ENCODE measurements around the gene GET3. TPM values are rescaled to one million over a fixed set of nuclear protein-coding genes. Genes with fewer than 3 reads are reported as not detected.

GET3 gene
- total and polyA plus RNA-seq, 2 of the 13 experiments (the other 11 are each of a cell fraction or from before 2014, with no cell fraction given): 57.7 to 59.4 TPM

DNA sequence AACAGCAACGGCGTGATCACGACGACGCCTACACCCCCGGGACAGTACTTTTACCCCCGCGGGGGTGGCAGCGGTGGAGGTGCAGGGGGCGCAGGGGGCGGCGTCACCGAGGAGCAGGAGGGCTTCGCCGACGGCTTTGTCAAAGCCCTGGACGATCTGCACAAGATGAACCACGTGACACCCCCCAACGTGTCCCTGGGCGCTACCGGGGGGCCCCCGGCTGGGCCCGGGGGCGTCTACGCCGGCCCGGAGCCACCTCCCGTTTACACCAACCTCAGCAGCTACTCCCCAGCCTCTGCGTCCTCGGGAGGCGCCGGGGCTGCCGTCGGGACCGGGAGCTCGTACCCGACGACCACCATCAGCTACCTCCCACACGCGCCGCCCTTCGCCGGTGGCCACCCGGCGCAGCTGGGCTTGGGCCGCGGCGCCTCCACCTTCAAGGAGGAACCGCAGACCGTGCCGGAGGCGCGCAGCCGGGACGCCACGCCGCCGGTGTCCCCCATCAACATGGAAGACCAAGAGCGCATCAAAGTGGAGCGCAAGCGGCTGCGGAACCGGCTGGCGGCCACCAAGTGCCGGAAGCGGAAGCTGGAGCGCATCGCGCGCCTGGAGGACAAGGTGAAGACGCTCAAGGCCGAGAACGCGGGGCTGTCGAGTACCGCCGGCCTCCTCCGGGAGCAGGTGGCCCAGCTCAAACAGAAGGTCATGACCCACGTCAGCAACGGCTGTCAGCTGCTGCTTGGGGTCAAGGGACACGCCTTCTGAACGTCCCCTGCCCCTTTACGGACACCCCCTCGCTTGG lies 55.0 kb downstream of the GET3 start (continued):
- TF ChIP-seq ZNF343 (CRISPR knock-in tag; IDR thresholded peaks at IDR 0.05): no peak
- TF ChIP-seq, protein P1, sequence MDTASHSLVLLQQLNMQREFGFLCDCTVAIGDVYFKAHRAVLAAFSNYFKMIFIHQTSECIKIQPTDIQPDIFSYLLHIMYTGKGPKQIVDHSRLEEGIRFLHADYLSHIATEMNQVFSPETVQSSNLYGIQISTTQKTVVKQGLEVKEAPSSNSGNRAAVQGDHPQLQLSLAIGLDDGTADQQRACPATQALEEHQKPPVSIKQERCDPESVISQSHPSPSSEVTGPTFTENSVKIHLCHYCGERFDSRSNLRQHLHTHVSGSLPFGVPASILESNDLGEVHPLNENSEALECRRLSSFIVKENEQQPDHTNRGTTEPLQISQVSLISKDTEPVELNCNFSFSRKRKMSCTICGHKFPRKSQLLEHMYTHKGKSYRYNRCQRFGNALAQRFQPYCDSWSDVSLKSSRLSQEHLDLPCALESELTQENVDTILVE (CRISPR knock-in tag; IDR thresholded peaks at IDR 0.05): 0 out of 2 replicates have a peak, but pooled peaks have one; percentile 34
- 0 out of 2 replicates have a peak, but pooled peaks have one; percentile 26 for TF ChIP-seq CC2D1A (CRISPR knock-in tag; IDR thresholded peaks at IDR 0.05)
- no peak for TF ChIP-seq ZNF337 (CRISPR knock-in tag; IDR thresholded peaks at IDR 0.05; ENCODE audit: borderline replicate concordance, low read depth)
- TF ChIP-seq, protein P2, sequence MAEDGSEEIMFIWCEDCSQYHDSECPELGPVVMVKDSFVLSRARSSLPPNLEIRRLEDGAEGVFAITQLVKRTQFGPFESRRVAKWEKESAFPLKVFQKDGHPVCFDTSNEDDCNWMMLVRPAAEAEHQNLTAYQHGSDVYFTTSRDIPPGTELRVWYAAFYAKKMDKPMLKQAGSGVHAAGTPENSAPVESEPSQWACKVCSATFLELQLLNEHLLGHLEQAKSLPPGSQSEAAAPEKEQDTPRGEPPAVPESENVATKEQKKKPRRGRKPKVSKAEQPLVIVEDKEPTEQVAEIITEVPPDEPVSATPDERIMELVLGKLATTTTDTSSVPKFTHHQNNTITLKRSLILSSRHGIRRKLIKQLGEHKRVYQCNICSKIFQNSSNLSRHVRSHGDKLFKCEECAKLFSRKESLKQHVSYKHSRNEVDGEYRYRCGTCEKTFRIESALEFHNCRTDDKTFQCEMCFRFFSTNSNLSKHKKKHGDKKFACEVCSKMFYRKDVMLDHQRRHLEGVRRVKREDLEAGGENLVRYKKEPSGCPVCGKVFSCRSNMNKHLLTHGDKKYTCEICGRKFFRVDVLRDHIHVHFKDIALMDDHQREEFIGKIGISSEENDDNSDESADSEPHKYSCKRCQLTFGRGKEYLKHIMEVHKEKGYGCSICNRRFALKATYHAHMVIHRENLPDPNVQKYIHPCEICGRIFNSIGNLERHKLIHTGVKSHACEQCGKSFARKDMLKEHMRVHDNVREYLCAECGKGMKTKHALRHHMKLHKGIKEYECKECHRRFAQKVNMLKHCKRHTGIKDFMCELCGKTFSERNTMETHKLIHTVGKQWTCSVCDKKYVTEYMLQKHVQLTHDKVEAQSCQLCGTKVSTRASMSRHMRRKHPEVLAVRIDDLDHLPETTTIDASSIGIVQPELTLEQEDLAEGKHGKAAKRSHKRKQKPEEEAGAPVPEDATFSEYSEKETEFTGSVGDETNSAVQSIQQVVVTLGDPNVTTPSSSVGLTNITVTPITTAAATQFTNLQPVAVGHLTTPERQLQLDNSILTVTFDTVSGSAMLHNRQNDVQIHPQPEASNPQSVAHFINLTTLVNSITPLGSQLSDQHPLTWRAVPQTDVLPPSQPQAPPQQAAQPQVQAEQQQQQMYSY (CRISPR knock-in tag; IDR thresholded peaks at IDR 0.05): peak; percentile 58; the same call in 1 of the 2 replicates
- no peak for TF ChIP-seq ZNF7 (CRISPR knock-in tag; IDR thresholded peaks at IDR 0.05)
- no peak for TF ChIP-seq MIER2 (CRISPR knock-in tag; IDR thresholded peaks at IDR 0.05)
- TF ChIP-seq HDAC2 (CRISPR knock-in tag; IDR thresholded peaks at IDR 0.05): peak; percentile 60
- no peak for TF ChIP-seq ZNF280D (CRISPR knock-in tag; IDR thresholded peaks at IDR 0.05)
- 0 out of 2 replicates have a peak, but pooled peaks have one; percentile 35 for TF ChIP-seq NCOA5 (CRISPR knock-in tag; IDR thresholded peaks at IDR 0.05)
- TF ChIP-seq RARA (CRISPR knock-in tag; IDR thresholded peaks at IDR 0.05): peak; percentile 69
- TF ChIP-seq KLF12 (CRISPR knock-in tag; IDR thresholded peaks at IDR 0.05; ENCODE audit: borderline replicate concordance): peak; percentile 45; the same call in 1 of the 2 replicates
- TF ChIP-seq, protein P3, sequence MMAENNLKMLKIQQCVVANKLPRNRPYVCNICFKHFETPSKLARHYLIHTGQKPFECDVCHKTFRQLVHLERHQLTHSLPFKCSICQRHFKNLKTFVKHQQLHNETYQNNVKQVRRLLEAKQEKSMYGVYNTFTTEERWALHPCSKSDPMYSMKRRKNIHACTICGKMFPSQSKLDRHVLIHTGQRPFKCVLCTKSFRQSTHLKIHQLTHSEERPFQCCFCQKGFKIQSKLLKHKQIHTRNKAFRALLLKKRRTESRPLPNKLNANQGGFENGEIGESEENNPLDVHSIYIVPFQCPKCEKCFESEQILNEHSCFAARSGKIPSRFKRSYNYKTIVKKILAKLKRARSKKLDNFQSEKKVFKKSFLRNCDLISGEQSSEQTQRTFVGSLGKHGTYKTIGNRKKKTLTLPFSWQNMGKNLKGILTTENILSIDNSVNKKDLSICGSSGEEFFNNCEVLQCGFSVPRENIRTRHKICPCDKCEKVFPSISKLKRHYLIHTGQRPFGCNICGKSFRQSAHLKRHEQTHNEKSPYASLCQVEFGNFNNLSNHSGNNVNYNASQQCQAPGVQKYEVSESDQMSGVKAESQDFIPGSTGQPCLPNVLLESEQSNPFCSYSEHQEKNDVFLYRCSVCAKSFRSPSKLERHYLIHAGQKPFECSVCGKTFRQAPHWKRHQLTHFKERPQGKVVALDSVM (CRISPR knock-in tag; IDR thresholded peaks at IDR 0.05): no peak
- peak; percentile 72 for TF ChIP-seq TAF1 (CRISPR knock-in tag; IDR thresholded peaks at IDR 0.05)

Data from HepG2 (cell line).